ENCODE data around the gene RBP3.

RBP3 gene

GRCh38 chr10:47337310-47337709 lies 10.9 kb upstream of the RBP3 start:
- no peak for DNase-seq (ENCODE audit: low spot score)

- DNase-seq (ENCODE audit: low spot score), result no peak
These were observed 8.9 kb upstream of the RBP3 start for GRCh38 chr10:47339186-47339735.

- no peak for DNase-seq (ENCODE audit: low spot score)
These were observed 8.2 kb upstream of the RBP3 start for GRCh38 chr10:47339759-47340607.

DNA sequence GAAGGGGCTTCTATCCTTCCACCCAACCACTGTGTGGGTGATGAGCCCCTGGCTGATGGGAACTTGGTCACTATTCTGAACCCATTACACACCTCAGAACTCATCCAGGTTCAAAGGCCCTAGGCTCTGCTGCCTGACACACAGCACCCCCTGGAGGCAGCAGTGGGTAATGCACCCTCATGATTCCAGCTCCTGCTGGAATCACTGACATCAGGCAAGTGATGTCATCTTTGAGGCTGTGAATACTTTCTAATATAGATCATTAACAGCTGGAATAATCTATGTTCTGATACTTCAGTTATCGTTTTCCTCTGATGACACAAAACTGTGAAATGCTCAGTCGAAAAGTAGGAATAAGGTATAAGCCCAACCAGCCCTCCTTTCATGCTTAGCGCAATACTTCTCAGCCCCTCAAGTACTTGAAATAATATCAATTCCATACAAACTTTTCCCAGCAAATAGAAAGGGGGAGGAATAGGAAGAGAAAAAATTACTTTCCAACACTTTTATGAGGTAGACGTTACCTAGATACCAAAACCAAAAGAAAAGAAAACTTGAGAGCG lies 7.5 kb upstream of the RBP3 start:
- peak; percentile 72 for DNase-seq (ENCODE audit: low spot score)

DNA sequence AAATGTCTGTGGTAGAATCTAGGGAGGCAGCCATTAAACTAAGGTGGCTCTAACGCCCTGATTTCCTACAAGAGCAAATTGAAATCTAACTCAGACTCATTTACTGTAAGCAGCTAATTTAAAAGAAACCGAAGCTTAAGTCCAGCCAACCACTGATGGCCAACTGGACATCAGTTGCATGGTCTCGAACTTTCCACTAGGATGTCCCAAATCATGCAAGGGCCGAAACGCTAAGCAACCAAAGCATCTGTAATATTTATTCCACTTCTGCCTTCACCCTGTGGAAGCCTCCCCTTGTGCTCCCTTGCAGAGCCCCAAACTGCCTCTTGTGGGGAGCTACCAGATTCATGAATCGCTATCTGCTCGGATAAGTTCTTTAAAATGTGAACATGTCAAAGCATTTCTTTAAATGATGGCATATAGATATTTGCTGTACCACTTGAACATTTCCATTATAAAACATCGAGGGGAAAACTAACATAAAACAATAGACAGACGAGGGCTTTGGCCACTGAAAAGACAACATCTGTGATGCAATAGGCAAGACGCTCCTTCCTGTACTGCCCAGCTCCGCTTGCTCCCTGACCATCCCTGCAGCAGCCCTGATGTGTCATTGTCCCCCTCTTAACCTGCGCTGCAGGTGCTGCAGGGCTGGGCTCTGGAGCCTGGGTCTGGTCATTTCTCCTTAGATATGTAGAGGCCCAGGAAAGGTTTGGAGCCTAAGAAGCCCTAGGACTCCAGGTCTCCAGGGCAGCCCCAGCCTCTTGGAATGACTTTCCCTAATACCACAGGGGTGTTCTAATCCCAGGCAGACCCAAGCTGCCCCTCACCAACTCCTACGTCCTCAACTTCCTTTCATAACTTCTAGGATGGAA lies 2.9 kb upstream of the RBP3 start:
- DNase-seq (ENCODE audit: low spot score), result no peak

DNA sequence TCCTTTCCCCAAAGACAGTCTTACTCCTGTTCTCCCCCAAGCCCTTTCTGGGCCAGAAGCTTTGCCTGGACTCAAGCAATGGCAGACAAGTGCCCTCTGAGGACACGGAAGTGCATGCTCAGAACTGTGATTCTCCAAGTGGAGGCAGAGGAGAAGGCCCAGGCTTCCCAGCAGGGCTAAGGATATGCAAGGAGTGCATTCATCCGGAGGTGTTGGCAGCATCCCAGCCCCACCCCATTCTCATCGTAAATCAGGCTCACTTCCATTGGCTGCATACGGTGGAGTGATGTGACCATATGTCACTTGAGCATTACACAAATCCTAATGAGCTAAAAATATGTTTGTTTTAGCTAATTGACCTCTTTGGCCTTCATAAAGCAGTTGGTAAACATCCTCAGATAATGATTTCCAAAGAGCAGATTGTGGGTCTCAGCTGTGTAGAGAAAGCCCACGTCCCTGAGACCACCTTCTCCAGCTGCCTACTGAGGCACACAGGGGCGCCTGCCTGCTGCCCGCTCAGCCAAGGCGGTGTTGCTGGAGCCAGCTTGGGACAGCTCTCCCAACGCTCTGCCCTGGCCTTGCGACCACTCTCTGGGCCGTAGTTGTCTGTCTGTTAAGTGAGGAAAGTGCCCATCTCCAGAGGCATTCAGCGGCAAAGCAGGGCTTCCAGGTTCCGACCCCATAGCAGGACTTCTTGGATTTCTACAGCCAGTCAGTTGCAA lies 1.4 kb upstream of the RBP3 start:
- no peak for DNase-seq (ENCODE audit: low spot score)

DNA sequence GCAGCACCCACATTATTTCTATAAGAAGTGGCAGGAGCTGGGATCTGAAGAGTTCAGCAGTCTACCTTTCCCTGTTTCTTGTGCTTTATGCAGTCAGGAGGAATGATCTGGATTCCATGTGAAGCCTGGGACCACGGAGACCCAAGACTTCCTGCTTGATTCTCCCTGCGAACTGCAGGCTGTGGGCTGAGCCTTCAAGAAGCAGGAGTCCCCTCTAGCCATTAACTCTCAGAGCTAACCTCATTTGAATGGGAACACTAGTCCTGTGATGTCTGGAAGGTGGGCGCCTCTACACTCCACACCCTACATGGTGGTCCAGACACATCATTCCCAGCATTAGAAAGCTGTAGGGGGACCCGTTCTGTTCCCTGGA lies 874 bp upstream of the RBP3 start:
- DNase-seq (ENCODE audit: low spot score), result no peak

DNA sequence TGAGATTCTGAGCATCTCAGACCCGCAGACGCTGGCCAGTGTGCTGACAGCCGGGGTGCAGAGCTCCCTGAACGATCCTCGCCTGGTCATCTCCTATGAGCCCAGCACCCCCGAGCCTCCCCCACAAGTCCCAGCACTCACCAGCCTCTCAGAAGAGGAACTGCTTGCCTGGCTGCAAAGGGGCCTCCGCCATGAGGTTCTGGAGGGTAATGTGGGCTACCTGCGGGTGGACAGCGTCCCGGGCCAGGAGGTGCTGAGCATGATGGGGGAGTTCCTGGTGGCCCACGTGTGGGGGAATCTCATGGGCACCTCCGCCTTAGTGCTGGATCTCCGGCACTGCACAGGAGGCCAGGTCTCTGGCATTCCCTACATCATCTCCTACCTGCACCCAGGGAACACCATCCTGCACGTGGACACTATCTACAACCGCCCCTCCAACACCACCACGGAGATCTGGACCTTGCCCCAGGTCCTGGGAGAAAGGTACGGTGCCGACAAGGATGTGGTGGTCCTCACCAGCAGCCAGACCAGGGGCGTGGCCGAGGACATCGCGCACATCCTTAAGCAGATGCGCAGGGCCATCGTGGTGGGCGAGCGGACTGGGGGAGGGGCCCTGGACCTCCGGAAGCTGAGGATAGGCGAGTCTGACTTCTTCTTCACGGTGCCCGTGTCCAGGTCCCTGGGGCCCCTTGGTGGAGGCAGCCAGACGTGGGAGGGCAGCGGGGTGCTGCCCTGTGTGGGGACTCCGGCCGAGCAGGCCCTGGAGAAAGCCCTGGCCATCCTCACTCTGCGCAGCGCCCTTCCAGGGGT lies 703 bp downstream of the RBP3 start:
- no peak for DNase-seq (ENCODE audit: low spot score)

DNA sequence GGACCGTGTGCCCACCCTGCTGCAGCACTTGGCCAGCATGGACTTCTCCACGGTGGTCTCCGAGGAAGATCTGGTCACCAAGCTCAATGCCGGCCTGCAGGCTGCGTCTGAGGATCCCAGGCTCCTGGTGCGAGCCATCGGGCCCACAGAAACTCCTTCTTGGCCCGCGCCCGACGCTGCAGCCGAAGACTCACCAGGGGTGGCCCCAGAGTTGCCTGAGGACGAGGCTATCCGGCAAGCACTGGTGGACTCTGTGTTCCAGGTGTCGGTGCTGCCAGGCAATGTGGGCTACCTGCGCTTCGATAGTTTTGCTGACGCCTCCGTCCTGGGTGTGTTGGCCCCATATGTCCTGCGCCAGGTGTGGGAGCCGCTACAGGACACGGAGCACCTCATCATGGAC lies 1.4 kb downstream of the RBP3 start:
- DNase-seq (ENCODE audit: low spot score), result no peak

GRCh38 chr10:47349941-47350371 lies 1.8 kb downstream of the RBP3 start:
- DNase-seq (ENCODE audit: low spot score), result no peak

- DNase-seq (ENCODE audit: low spot score), result no peak
These were observed 2.8 kb downstream of the RBP3 start for GRCh38 chr10:47350671-47351640.

- no peak for DNase-seq (ENCODE audit: low spot score)
These were observed 4.0 kb downstream of the RBP3 start for GRCh38 chr10:47351899-47352815.

DNA sequence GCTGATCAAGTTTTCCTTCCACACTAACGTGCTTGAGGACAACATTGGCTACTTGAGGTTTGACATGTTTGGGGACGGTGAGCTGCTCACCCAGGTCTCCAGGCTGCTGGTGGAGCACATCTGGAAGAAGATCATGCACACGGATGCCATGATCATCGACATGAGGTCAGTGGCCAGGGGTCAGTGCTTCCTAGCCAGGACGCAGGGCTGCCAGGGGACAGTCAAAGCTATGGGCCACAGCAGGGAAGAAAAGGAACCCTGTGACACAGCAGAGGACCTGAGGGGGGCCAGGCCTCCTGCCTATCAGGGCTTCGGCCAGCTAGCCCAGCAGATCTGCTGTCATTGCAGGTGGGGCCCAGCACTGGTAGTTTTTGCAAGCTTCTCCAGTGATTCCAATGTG lies 5.2 kb downstream of the RBP3 start:
- DNase-seq (ENCODE audit: low spot score), result no peak

GRCh38 chr10:47354165-47354564 lies 6.0 kb downstream of the RBP3 start:
- no peak for DNase-seq (ENCODE audit: low spot score)

GRCh38 chr10:47354900-47355299 lies 6.7 kb downstream of the RBP3 start:
- no peak for DNase-seq (ENCODE audit: low spot score)

DNA sequence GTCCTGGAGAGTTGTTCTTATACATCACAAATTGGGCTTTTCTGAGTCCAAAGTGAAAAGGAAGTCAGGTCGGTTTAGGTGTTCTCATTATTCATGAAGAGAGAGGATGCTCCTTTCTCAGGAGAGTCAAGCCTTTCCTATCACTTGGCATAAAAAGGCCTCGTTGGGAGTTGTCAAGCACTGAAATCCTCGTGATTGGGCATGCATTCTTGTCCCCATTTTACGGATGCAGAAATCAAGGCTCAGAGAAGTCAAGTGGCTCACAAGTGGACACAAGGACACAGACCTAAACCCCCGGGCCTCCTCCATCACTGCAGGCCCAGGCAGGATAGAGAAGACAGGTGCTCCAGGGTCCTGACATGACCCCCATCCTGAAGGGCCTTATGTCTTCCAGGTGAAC lies 8.5 kb downstream of the RBP3 start:
- no peak for DNase-seq (ENCODE audit: low spot score)

DNA sequence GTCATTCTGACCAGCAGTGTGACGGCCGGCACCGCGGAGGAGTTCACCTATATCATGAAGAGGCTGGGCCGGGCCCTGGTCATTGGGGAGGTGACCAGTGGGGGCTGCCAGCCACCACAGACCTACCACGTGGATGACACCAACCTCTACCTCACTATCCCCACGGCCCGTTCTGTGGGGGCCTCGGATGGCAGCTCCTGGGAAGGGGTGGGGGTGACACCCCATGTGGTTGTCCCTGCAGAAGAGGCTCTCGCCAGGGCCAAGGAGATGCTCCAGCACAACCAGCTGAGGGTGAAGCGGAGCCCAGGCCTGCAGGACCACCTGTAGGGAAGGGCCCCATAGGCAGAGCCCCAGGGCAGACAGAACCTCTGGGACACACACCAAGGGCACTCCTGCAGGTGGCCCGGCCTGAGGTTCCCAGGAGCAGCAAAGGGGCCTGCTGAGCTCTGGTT lies 9.0 kb downstream of the RBP3 start:
- no peak for DNase-seq (ENCODE audit: low spot score)

GRCh38 chr10:47357911-47358310 lies 9.7 kb downstream of the RBP3 start:
- no peak for DNase-seq (ENCODE audit: low spot score)

GRCh38 chr10:47358457-47358856 lies 10.3 kb downstream of the RBP3 start:
- no peak for DNase-seq (ENCODE audit: low spot score)

Measured in germinal center (tissue), 1 donor.